Stimulated activated CD4-positive, alpha-beta T cell treated with anti-CD3 and anti-CD28 coated beads, Interleukin-4, amount 100 ng/mL, for 48 hours (primary cell): ENCODE measurements around the gene TMTC1.

Experiments
- DNase-seq, 2 donors: peaks; one replicate each; pipeline ENCODE4 v3.0.0-alpha.2; 2020; ENCODE audit warnings: low read depth in 2 of 2

The TMTC1 gene

GRCh38 chr12:29537298-29537697, 246.4 kb downstream of the TMTC1 start:
- no peak for DNase-seq

- DNase-seq, result no peak
These were observed 248.8 kb downstream of the TMTC1 start for GRCh38 chr12:29534935-29535334.

GRCh38 chr12:29533815-29534489, 249.8 kb downstream of the TMTC1 start:
- no peak for DNase-seq

DNA sequence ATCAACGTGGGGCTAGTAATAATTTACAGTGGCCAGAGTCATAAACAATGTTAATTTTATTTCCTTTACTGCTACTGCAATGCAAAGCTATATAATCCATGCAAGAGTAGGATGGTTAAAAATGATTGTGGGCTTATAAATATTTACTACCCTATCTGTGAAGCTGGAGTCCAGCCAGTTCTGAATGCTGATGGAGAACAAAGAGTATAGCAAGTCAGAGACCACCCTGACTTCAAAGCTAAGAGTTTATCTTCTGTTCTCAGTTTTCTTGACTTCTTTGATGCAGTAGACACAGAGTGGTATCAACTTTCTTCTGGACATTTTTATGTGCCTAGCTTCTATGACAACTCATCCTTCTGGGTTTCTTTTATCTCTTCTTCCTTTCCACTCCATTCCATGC, 252.3 kb downstream of the TMTC1 start:
- DNase-seq, result no peak

DNA sequence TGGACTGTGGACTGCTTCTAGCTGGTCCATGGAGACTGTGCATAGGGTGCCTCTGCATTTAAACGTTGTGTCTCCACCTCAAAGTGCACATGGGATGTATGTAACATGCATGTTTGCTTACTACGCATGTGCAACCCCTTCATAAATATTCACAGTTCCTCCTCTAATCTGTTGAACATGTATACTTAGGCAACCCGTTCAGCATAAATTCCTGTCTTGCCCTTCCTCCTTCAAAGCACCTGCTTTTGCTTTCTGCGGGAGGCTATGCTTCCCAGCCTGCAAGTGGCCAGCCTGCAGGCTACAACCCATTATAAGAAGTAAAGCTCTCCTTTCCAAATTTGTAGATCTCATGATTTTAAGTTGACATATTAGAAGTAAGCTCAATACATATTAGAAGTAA, 253.3 kb downstream of the TMTC1 start:
- DNase-seq, result no peak

DNA sequence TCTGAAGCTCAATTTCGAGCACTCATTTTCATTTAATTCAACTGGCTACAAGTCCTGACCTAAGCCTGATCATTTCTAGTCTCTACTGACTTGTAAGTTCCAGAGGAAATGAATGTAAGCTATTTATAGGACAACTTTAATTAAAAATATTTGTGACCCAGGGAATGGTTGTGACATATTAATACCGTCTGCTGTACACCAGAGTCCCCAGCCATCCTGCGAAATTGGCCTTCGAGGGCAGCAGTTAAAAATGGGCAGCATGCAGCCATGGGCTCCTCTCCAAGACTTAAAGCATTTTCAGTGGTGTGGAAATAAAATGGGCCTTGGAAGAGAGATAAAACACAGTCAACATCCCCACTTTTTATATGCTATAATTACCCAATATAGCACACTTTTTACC, 255.6 kb downstream of the TMTC1 start:
- DNase-seq, result no peak

DNA sequence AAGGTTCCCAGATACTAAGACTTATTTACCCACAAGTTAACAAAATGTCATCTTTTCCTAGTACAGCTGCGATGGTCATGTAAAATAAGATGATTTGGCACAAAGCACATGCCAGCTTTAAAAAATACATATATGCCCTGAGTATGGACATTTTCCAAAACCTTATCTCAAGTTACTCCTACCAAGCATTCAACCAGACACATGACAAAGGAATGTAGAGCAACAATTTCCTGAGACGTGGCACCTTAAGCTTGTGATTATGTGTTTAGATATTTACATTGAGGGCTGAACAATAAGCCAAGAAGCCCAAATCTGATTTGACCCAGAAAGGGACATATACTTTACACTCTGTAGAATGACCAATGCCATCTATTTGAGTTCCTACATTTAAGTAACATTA, 261.8 kb downstream of the TMTC1 start:
- DNase-seq, result no peak

DNA sequence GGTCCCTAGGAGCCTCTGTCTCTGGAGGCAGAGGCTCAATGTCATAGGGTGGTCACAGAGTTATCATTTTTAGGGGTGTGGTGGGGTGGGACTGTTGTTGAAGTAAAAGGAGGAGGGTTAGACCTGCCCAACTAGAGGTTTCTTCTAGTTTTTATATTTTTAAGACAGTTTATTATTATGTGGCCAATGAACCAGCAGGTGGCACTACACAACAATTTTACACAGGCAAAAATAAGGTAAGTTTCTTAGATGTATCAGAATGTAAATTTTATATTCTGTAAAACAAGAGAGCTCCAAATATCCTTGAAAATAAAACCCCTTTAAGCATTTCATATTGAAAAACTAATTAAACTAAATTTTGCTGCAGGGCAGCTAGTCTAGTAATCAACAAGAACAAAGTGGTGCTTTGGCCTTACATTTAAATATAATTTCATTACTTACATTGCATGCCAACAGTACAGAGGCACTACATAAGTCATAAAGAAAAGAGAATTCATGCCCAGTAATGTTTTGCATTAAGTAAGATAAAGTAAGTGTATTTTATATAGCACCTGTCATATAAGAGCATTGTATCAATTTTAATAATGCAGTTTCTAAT, 264.1 kb downstream of the TMTC1 start:
- DNase-seq, result peak in 1 of 2 donors; percentile 2

- DNase-seq, result no peak
These were observed 265.3 kb downstream of the TMTC1 start for GRCh38 chr12:29518407-29518806.

DNA sequence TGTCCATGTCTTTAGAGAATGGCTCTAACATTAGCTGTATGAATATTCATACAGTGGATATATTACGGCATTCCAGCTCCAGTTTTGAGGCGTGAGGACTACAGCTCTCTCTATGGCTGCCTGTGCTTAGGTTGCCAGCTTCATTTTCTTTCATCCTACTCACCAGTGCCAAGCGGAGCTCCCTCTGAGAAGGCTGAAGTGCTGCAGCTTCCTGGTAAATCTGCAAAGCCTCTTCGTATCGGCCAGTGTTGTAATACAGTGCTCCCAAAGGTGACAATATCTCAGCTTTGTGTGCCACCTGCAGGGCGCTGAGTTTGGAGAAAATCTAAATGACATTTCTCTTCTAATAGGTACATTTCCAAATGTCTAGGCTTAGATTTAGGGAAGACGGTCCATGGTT, 266.5 kb downstream of the TMTC1 start:
- DNase-seq, result no peak

- no peak for DNase-seq
These were observed 267.3 kb downstream of the TMTC1 start for GRCh38 chr12:29516431-29516875.

DNA sequence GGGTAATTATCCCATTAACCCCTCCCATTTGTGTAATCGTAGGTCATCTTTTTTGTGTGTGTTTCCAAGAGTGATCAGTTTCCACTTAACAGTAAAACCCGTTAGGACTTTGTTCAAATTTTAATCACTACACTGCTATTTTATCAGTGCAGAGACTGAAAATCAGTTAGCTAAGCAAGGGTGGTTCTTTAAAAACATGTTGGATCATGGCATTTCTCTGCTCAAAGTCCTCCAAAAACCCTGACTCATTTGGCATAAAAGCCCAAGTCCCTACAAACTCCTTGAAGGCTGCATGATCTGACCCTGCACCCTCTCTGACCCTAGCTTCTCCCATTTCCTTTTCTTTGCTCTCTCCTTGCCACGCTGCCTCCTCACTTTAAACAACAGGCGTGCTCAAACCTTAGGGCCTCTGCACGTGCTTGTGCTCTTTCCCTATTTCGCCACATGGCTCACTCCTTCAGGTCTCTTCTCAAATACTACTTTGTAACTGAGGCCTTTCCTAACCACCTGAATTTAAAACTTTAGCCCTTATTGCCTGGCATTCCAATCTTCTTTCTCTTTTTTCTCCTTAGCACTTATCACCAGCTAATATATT, 273.1 kb downstream of the TMTC1 start:
- DNase-seq, result no peak

DNA sequence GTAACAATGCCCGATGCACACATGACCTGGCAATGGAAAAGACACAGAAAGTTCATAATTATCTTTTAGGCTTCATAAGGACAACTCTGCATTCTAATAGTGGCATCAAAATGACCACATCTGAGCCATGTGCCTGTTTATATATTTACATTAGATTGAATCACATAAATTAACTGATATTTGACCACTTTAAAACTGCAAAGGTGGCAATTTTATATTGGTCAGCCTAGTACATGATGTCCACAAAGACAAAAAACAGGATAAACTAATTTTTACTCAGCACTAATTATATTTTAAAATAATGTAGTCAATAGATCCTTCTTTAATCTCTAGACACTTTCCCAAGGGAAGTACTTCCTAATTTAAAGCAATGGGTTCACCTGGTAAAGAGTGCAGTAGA, 274.2 kb downstream of the TMTC1 start:
- no peak for DNase-seq

- no peak for DNase-seq
These were observed 274.8 kb downstream of the TMTC1 start for GRCh38 chr12:29508949-29509348.

DNA sequence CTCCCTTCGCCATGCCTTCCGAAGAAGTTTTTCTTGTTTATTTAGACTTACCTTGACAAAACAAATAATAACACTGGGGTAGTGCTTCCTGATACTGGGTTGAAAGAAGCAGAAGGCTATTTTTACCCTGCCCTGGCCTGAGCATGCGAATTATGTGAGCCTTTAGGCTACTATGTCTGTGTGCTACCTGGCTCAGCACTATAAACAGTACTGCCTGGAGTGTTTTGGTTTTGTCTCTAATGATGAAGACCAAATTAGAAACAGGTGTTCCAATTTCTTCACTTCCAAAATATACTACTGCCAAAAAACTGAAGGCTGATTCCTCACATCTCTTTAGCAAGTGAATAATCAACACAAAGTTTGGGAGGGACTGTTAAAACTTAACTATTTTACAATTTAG, 278.6 kb downstream of the TMTC1 start:
- DNase-seq, result no peak

DNA sequence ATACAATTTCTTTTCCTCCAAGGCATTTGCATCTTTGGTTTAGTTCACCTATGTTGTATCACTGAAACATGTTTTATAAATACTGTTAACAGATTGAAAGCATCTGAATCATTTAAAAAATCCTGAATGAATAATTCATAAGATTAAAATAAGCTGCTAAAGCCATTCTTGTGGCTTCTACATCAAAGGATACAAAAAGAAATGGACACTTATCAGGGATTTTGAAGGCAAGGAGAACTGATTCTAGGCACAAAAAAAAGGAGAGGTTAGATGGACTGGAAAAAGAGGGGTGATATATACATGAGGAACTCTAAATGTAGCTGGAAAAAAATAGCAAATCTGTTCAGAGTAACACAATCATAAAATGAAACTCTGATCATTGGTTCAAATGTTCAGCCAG, 280.5 kb downstream of the TMTC1 start:
- DNase-seq, result no peak

GRCh38 chr12:29499235-29499634, 284.5 kb downstream of the TMTC1 start:
- DNase-seq, result no peak

GRCh38 chr12:29497588-29497987, 286.2 kb downstream of the TMTC1 start, which contains the start of gene OVCH1:
TSS of gene OVCH1 (minus strand) at chr12:29497686. CDS start at chr12:29497686, 0 bp downstream.
- DNase-seq, result no peak

- no peak for DNase-seq
These were observed 290.9 kb downstream of the TMTC1 start for GRCh38 chr12:29492891-29493290.

GRCh38 chr12:29486972-29487371, 296.8 kb downstream of the TMTC1 start:
- DNase-seq, result no peak

GRCh38 chr12:29463198-29463597, 320.5 kb downstream of the TMTC1 start:
- no peak for DNase-seq

GRCh38 chr12:29460082-29460481, 323.7 kb downstream of the TMTC1 start:
- no peak for DNase-seq

DNA sequence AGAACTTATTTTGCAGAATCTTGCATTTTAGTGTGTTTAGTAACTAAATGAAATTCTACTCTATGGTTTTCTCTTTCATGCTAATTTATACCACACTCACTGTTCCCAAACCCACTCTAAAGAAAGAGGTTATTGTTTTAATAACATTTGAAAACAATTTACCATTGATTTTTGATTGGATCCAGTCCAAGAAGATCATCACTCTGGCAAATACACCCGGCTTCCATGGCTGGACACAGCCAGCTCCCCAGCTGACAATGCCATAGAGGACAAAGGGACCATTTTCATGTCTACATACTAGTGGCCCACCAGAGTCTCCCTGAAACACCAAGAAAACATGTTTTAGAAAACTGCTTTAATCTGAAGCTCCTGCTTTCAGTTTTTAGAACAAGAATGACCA, 328.7 kb downstream of the TMTC1 start:
- DNase-seq, result no peak
